Endothelial cell of umbilical vein (primary cell): ENCODE measurements around the gene SCUBE3. TPM values are rescaled to one million over a fixed set of nuclear protein-coding genes. Genes with fewer than 3 reads are reported as not detected.

Experiments used
- BruUV-seq: library from RNA; stranded (reverse); fragments of 400-500 nt; replicated peaks from 2 replicates; lab custom pipeline; 2021; lab: Mats Ljungman, UMichigan
- CTCF ChIA-PET: fragments of 300-600, 350-600 bp; sonication (Branson Sonifier 250); formaldehyde crosslinking; loops from one replicate; lab custom pipeline; 2021; ENCODE audit warnings: antibody characterized with exemption, inconsistent platforms; lab: Charles Lee
- POLR2A ChIA-PET: fragments of 300-600, 350-600 bp; sonication (Branson Sonifier 250); formaldehyde crosslinking; loops from one replicate; lab custom pipeline; 2021; ENCODE audit warnings: antibody characterized with exemption, inconsistent platforms; lab: Charles Lee
- DNase-seq: peaks from one replicate; pipeline ENCODE4 v3.0.0-alpha.2; 2011; ENCODE audit warnings: low read depth, low spot score
- FAIRE-seq: peaks from 2 replicates; lab custom pipeline; 2011; peaks lifted over from hg19 to GRCh38; lab: Jason Lieb, UNC
- H2AFZ ChIP-seq: 2 replicates; pipeline ENCODE4 v1.6.0; 2012; ENCODE audit warnings: low read depth, low read length, control low read depth, inconsistent platforms
- H3K27ac ChIP-seq: 2 replicates; pipeline ENCODE4 v1.5.1; 2011; ENCODE audit warnings: low read depth, mild to moderate bottlenecking, control low read depth, low read length, moderate library complexity; ENCODE audit not compliant: insufficient read depth
- H3K27me3 ChIP-seq, 2 experiments: 2 replicates each; pipeline versions ENCODE4 v1.6.0 to v1.6.1; 2011; ENCODE audit warnings: low read length in 2 of 2, mixed read lengths in 1 of 2; ENCODE audit not compliant: control insufficient read depth in 2 of 2, insufficient read depth in 2 of 2
- H3K36me3 ChIP-seq, 2 experiments: 2 replicates in 1 of 2; 3 replicates in 1 of 2; pipeline ENCODE4 v1.5.1; 2011; ENCODE audit warnings: low read length in 2 of 2, mild to moderate bottlenecking in 1 of 2, moderate library complexity in 1 of 2; ENCODE audit not compliant: control insufficient read depth in 2 of 2, insufficient read depth in 2 of 2; ENCODE audit errors: extremely low read depth in 1 of 2
- H3K4me1 ChIP-seq: 3 replicates; pipeline ENCODE4 v1.5.1; 2011; ENCODE audit warnings: mild to moderate bottlenecking, low read length; ENCODE audit not compliant: control insufficient read depth, insufficient read depth; ENCODE audit errors: extremely low read depth
- H3K4me2 ChIP-seq: 2 replicates; pipeline ENCODE4 v1.6.1; 2011; ENCODE audit warnings: low read length, control low read depth, mixed read lengths; ENCODE audit not compliant: insufficient read depth
- H3K4me3 ChIP-seq, 3 experiments: fragments of 200-600 bp in 1 of 3; sonication (generic), shearing (Covaris generic) in 1 of 3; replicated peaks in 1 of 3; 2 replicates each; pipeline ENCODE4 v1.5.1; 2011 to 2016; ENCODE audit warnings: control low read depth in 3 of 3, low read length in 3 of 3, mild to moderate bottlenecking in 2 of 3, inconsistent platforms in 1 of 3, low read depth in 1 of 3, moderate library complexity in 1 of 3; ENCODE audit not compliant: insufficient read depth in 1 of 3
- H3K79me2 ChIP-seq: 2 replicates; pipeline ENCODE4 v1.6.0; 2012; ENCODE audit warnings: low read length, inconsistent platforms; ENCODE audit not compliant: control insufficient read depth, insufficient read depth
- H3K9ac ChIP-seq: replicated peaks from 2 replicates; pipeline ENCODE3; 2011; ENCODE audit warnings: low read length, control low read depth; ENCODE audit not compliant: insufficient read depth; ENCODE audit errors: extremely low read depth
- H3K9me1 ChIP-seq: replicated peaks from 3 replicates; pipeline ENCODE4 v1.6.0; 2011; ENCODE audit warnings: mild to moderate bottlenecking, low read length; ENCODE audit not compliant: control insufficient read depth, insufficient read depth; ENCODE audit errors: extremely low read depth
- H3K9me3 ChIP-seq: replicated peaks from 2 replicates; pipeline ENCODE4 v1.5.1; 2012; ENCODE audit warnings: low read length, inconsistent platforms; ENCODE audit not compliant: control insufficient read depth, insufficient read depth
- H4K20me1 ChIP-seq: replicated peaks from 2 replicates; pipeline ENCODE3; 2011; ENCODE audit warnings: mild to moderate bottlenecking, low read length; ENCODE audit not compliant: control insufficient read depth, insufficient read depth; ENCODE audit errors: extremely low read depth
- EZH2 ChIP-seq: IDR thresholded peaks from 2 replicates; pipeline ENCODE4 v1.6.1; 2012; ENCODE audit warnings: borderline replicate concordance, low read depth, mild to moderate bottlenecking, moderate library complexity, low read length, inconsistent platforms; ENCODE audit not compliant: severe bottlenecking
- GATA2 ChIP-seq: IDR thresholded peaks from 2 replicates; pipeline ENCODE4 v1.7.0; 2011; ENCODE audit warnings: low read depth, mild to moderate bottlenecking, moderate library complexity, mixed read lengths, low read length; ENCODE audit not compliant: insufficient read length, insufficient read depth
- JUN ChIP-seq: IDR thresholded peaks from 2 replicates; pipeline ENCODE4 v1.6.1; 2011; ENCODE audit warnings: borderline replicate concordance, low read depth; ENCODE audit not compliant: insufficient read length, insufficient read depth
- MAX ChIP-seq: IDR thresholded peaks from 2 replicates; pipeline ENCODE4 v1.6.1; 2011; ENCODE audit not compliant: insufficient read depth, insufficient read length
- MYC ChIP-seq: IDR thresholded peaks from one replicate; pipeline ENCODE4 v1.6.1; 2011; ENCODE audit warnings: mild to moderate bottlenecking, low read depth, low read length
- POLR2A ChIP-seq: IDR thresholded peaks from 2 replicates; pipeline ENCODE4 v1.6.1; 2012; ENCODE audit warnings: low read depth, mild to moderate bottlenecking, control low read depth, low read length
- POLR2AphosphoS5 ChIP-seq: IDR thresholded peaks from 2 replicates; pipeline ENCODE4 v1.6.1; 2012; ENCODE audit warnings: low read depth, mild to moderate bottlenecking, control low read depth, low read length, moderate library complexity; ENCODE audit not compliant: insufficient read depth
- dilution Hi-C: fragments of 300-500 bp; cut with MboI; formaldehyde crosslinking; loops from one replicate; pipeline ENCODE4 v1.15.0; 2019; ENCODE audit warnings: low sequenced_read_pairs; ENCODE audit not compliant: extremely low pct_ligation_motif_present
- intact Hi-C: fragments of 100-400 bp; cut with micrococcal nuclease; formaldehyde crosslinking; loops from one replicate; pipeline ENCODE4 v1.10.0; 2022
- polyA plus RNA-seq, 4 experiments: library from polyadenylated mRNA; depleted of rRNA in 3 of 4; stranded (reverse) in 3 of 4; unstranded in 1 of 4; fragments of >200 nt; gene quantifications; 2 replicates each; pipeline versions ENCODE4 v1.2.1 to v1.2.3, GENCODE V29; 2011 to 2012; ENCODE audit warnings: missing spikeins in 1 of 4
- total RNA-seq: library from RNA; stranded (reverse); gene quantifications from 2 replicates; pipeline ENCODE4 v1.2.3, GENCODE V29; 2021

The SCUBE3 gene
- total and polyA plus RNA-seq, 2 donors (not counting 3 experiments of a cell fraction or from before 2014, with no cell fraction given) = 1.1 to 1.5 TPM

GRCh38 chr6:35203680-35204079 is 10.1 kb upstream of the SCUBE3 start:
- Histone ChIP-seq H3K9me3 (no peaks in the 10 kb centered on the region), H4K20me1 (no peaks in the 10 kb centered on the region), H3K4me2 (no peak overlapping the region), H3K4me1 (no peaks in the 10 kb centered on the region), H2AFZ (no peak overlapping the region), H3K79me2 (no peaks in the 10 kb centered on the region), H3K9me1 (no peaks in the 10 kb centered on the region), H3K36me3 (no peaks in the 10 kb centered on the region), H3K9ac (no peak overlapping the region), H3K4me3 (no peak overlapping the region), H3K27ac (no peak overlapping the region), H3K27me3 (peaks cover 30% of the 10 kb centered on the region in 2 experiments)
- no peak for TF ChIP-seq JUN
- TF ChIP-seq POLR2A = no peak
- TF ChIP-seq POLR2AphosphoS5 = no peak
- no peak for TF ChIP-seq MYC
- TF ChIP-seq EZH2 = no peak
- TF ChIP-seq GATA2 = no peak
- DNase-seq = no peak
- POLR2A ChIA-PET = no interaction called here
- FAIRE-seq = no peak
- intact Hi-C loops (loop anchor here (2.0 kb wide), 2 partner anchors 37 to 217 kb away; no protein-coding TSS in a partner anchor), dilution Hi-C loops (no loop called here)
- CTCF ChIA-PET = interaction anchor here (0.7 to 11.8 kb wide), 10 partner anchors 9 to 336 kb away, joined by 3 to 168 read pairs (median 26); partner anchors contain the start of gene SCUBE3
- no TSS peak for BruUV-seq

- no peak overlapping the region for H3K4me3 ChIP-seq
- H3K9me1 ChIP-seq = no peaks in the 10 kb centered on the region
- POLR2A ChIA-PET = no interaction called here
- TF ChIP-seq MAX (no peak), GATA2 (no peak)
- CTCF ChIA-PET = interaction anchor here (0.9 to 11.8 kb wide), 19 partner anchors 8 to 414 kb away, joined by 3 to 168 read pairs (median 9); partner anchors contain the start of genes BLTP3A and SCUBE3
- no peak overlapping the region for H3K9ac ChIP-seq
- no TSS peak for BruUV-seq
- no peak for FAIRE-seq
- intact Hi-C loops = no loop called here
- no peak overlapping the region for H3K27ac ChIP-seq
- peaks cover 30 to 40% of the 10 kb centered on the region in 2 experiments for H3K27me3 ChIP-seq
- H2AFZ ChIP-seq = no peak overlapping the region
- H3K4me2 ChIP-seq = no peak overlapping the region
- dilution Hi-C loops = no loop called here
- H3K79me2 ChIP-seq = no peaks in the 10 kb centered on the region
- H4K20me1 ChIP-seq = no peaks in the 10 kb centered on the region
- H3K36me3 ChIP-seq = no peaks in the 10 kb centered on the region
- H3K4me1 ChIP-seq = no peaks in the 10 kb centered on the region
- DNase-seq = no peak
- no peaks in the 10 kb centered on the region for H3K9me3 ChIP-seq
Measured at GRCh38 chr6:35206346-35206745, 7.4 kb upstream of the SCUBE3 start.
